Endothelial cell of umbilical vein (primary cell): ENCODE results near the gene CHRD. TPM values are rescaled to one million over a fixed set of nuclear protein-coding genes. Genes with fewer than 3 reads are reported as not detected.

Experiments used
- BruUV-seq: library from RNA; stranded (reverse); fragments of 400-500 nt; replicated peaks from 2 replicates; lab custom pipeline; 2021; lab: Mats Ljungman, UMichigan
- CTCF ChIA-PET: fragments of 300-600, 350-600 bp; sonication (Branson Sonifier 250); formaldehyde crosslinking; loops from one replicate; lab custom pipeline; 2021; ENCODE audit warnings: antibody characterized with exemption, inconsistent platforms; lab: Charles Lee
- POLR2A ChIA-PET: fragments of 300-600, 350-600 bp; sonication (Branson Sonifier 250); formaldehyde crosslinking; loops from one replicate; lab custom pipeline; 2021; ENCODE audit warnings: antibody characterized with exemption, inconsistent platforms; lab: Charles Lee
- DNase-seq: peaks from one replicate; pipeline ENCODE4 v3.0.0-alpha.2; 2011; ENCODE audit warnings: low read depth, low spot score
- FAIRE-seq: peaks from 2 replicates; lab custom pipeline; 2011; peaks lifted over from hg19 to GRCh38; lab: Jason Lieb, UNC
- H2AFZ ChIP-seq: 2 replicates; pipeline ENCODE4 v1.6.0; 2012; ENCODE audit warnings: low read depth, low read length, control low read depth, inconsistent platforms
- H3K27ac ChIP-seq: 2 replicates; pipeline ENCODE4 v1.5.1; 2011; ENCODE audit warnings: low read depth, mild to moderate bottlenecking, control low read depth, low read length, moderate library complexity; ENCODE audit not compliant: insufficient read depth
- H3K27me3 ChIP-seq, 2 experiments: 2 replicates each; pipeline versions ENCODE4 v1.6.0 to v1.6.1; 2011; ENCODE audit warnings: low read length in 2 of 2, mixed read lengths in 1 of 2; ENCODE audit not compliant: control insufficient read depth in 2 of 2, insufficient read depth in 2 of 2
- H3K36me3 ChIP-seq, 2 experiments: 2 replicates in 1 of 2; 3 replicates in 1 of 2; pipeline ENCODE4 v1.5.1; 2011; ENCODE audit warnings: low read length in 2 of 2, mild to moderate bottlenecking in 1 of 2, moderate library complexity in 1 of 2; ENCODE audit not compliant: control insufficient read depth in 2 of 2, insufficient read depth in 2 of 2; ENCODE audit errors: extremely low read depth in 1 of 2
- H3K4me1 ChIP-seq: 3 replicates; pipeline ENCODE4 v1.5.1; 2011; ENCODE audit warnings: mild to moderate bottlenecking, low read length; ENCODE audit not compliant: control insufficient read depth, insufficient read depth; ENCODE audit errors: extremely low read depth
- H3K4me2 ChIP-seq: 2 replicates; pipeline ENCODE4 v1.6.1; 2011; ENCODE audit warnings: low read length, control low read depth, mixed read lengths; ENCODE audit not compliant: insufficient read depth
- H3K4me3 ChIP-seq, 3 experiments: fragments of 200-600 bp in 1 of 3; sonication (generic), shearing (Covaris generic) in 1 of 3; replicated peaks in 1 of 3; 2 replicates each; pipeline ENCODE4 v1.5.1; 2011 to 2016; ENCODE audit warnings: control low read depth in 3 of 3, low read length in 3 of 3, mild to moderate bottlenecking in 2 of 3, inconsistent platforms in 1 of 3, low read depth in 1 of 3, moderate library complexity in 1 of 3; ENCODE audit not compliant: insufficient read depth in 1 of 3
- H3K79me2 ChIP-seq: 2 replicates; pipeline ENCODE4 v1.6.0; 2012; ENCODE audit warnings: low read length, inconsistent platforms; ENCODE audit not compliant: control insufficient read depth, insufficient read depth
- H3K9ac ChIP-seq: replicated peaks from 2 replicates; pipeline ENCODE3; 2011; ENCODE audit warnings: low read length, control low read depth; ENCODE audit not compliant: insufficient read depth; ENCODE audit errors: extremely low read depth
- H3K9me1 ChIP-seq: replicated peaks from 3 replicates; pipeline ENCODE4 v1.6.0; 2011; ENCODE audit warnings: mild to moderate bottlenecking, low read length; ENCODE audit not compliant: control insufficient read depth, insufficient read depth; ENCODE audit errors: extremely low read depth
- H3K9me3 ChIP-seq: replicated peaks from 2 replicates; pipeline ENCODE4 v1.5.1; 2012; ENCODE audit warnings: low read length, inconsistent platforms; ENCODE audit not compliant: control insufficient read depth, insufficient read depth
- H4K20me1 ChIP-seq: replicated peaks from 2 replicates; pipeline ENCODE3; 2011; ENCODE audit warnings: mild to moderate bottlenecking, low read length; ENCODE audit not compliant: control insufficient read depth, insufficient read depth; ENCODE audit errors: extremely low read depth
- FOS ChIP-seq: IDR thresholded peaks from 2 replicates; pipeline ENCODE4 v1.6.1; 2011; ENCODE audit warnings: mild to moderate bottlenecking, low read length, moderate library complexity, borderline replicate concordance; ENCODE audit not compliant: insufficient read depth
- GATA2 ChIP-seq: IDR thresholded peaks from 2 replicates; pipeline ENCODE4 v1.7.0; 2011; ENCODE audit warnings: low read depth, mild to moderate bottlenecking, moderate library complexity, mixed read lengths, low read length; ENCODE audit not compliant: insufficient read length, insufficient read depth
- MYC ChIP-seq: IDR thresholded peaks from one replicate; pipeline ENCODE4 v1.6.1; 2011; ENCODE audit warnings: mild to moderate bottlenecking, low read depth, low read length
- dilution Hi-C: fragments of 300-500 bp; cut with MboI; formaldehyde crosslinking; loops from one replicate; pipeline ENCODE4 v1.15.0; 2019; ENCODE audit warnings: low sequenced_read_pairs; ENCODE audit not compliant: extremely low pct_ligation_motif_present
- intact Hi-C: fragments of 100-400 bp; cut with micrococcal nuclease; formaldehyde crosslinking; loops from one replicate; pipeline ENCODE4 v1.10.0; 2022
- polyA plus RNA-seq, 4 experiments: library from polyadenylated mRNA; depleted of rRNA in 3 of 4; stranded (reverse) in 3 of 4; unstranded in 1 of 4; fragments of >200 nt; gene quantifications; 2 replicates each; pipeline versions ENCODE4 v1.2.1 to v1.2.3, GENCODE V29; 2011 to 2012; ENCODE audit warnings: missing spikeins in 1 of 4
- total RNA-seq: library from RNA; stranded (reverse); gene quantifications from 2 replicates; pipeline ENCODE4 v1.2.3, GENCODE V29; 2021
- TF ChIP-seq, protein P1 (sequence below), 2 donors: IDR thresholded peaks; 1 replicate in 1 of 2; 2 replicates in 1 of 2; pipeline ENCODE4 v1.5.1; 2011; ENCODE audit warnings: low read length in 2 of 2, mild to moderate bottlenecking in 2 of 2, moderate library complexity in 2 of 2, control low read depth in 1 of 2, inconsistent platforms in 1 of 2, low read depth in 1 of 2; ENCODE audit not compliant: insufficient read depth in 1 of 2; ENCODE audit errors: extremely low read depth in 1 of 2

The CHRD gene
- total and polyA plus RNA-seq, 2 donors (not counting 3 experiments of a cell fraction or from before 2014, with no cell fraction given) = 0.40 to 0.54 TPM

- POLR2A ChIA-PET = no interaction called here
- DNase-seq (peak; percentile 44), FAIRE-seq (peak; percentile 78)
- CTCF ChIA-PET = interaction anchor here (0.6 to 1.7 kb wide), 8 partner anchors 8 to 196 kb away, joined by 3 to 8 read pairs (median 4); partner anchors contain the start of gene CLCN2
- Histone ChIP-seq H3K79me2 (peaks cover 7% of the 10 kb centered on the region), H3K9me1 (no peaks in the 10 kb centered on the region), H2AFZ (no peak overlapping the region), H4K20me1 (no peaks in the 10 kb centered on the region), H3K27me3 (no peaks in the 10 kb centered on the region), H3K36me3 (peaks cover 6 to 25% of the 10 kb centered on the region in 2 experiments), H3K4me3 (no peak overlapping the region), H3K27ac (no peak overlapping the region), H3K4me1 (peaks cover 7% of the 10 kb centered on the region), H3K9me3 (no peaks in the 10 kb centered on the region), H3K9ac (no peak overlapping the region), H3K4me2 (no peak overlapping the region)
- intact Hi-C loops (no loop called here), dilution Hi-C loops (no loop called here)
- BruUV-seq = no TSS peak
- TF ChIP-seq, protein P1, sequence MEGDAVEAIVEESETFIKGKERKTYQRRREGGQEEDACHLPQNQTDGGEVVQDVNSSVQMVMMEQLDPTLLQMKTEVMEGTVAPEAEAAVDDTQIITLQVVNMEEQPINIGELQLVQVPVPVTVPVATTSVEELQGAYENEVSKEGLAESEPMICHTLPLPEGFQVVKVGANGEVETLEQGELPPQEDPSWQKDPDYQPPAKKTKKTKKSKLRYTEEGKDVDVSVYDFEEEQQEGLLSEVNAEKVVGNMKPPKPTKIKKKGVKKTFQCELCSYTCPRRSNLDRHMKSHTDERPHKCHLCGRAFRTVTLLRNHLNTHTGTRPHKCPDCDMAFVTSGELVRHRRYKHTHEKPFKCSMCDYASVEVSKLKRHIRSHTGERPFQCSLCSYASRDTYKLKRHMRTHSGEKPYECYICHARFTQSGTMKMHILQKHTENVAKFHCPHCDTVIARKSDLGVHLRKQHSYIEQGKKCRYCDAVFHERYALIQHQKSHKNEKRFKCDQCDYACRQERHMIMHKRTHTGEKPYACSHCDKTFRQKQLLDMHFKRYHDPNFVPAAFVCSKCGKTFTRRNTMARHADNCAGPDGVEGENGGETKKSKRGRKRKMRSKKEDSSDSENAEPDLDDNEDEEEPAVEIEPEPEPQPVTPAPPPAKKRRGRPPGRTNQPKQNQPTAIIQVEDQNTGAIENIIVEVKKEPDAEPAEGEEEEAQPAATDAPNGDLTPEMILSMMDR (IDR thresholded peaks at IDR 0.05; ENCODE audit: extremely low read depth in 1 of 2, insufficient read depth in 1 of 2, low read depth in 1 of 2, low read length in 2 of 2) = peak; percentile 43 to 59
- TF ChIP-seq FOS (no peak), GATA2 (no peak), MYC (no peak)
Measured at GRCh38 chr3:184345317-184346144, 34.3 kb upstream of the CHRD start.
